Liver (tissue), 9 donors: ENCODE measurements around the gene ZAP70. TPM values are rescaled to one million over a fixed set of nuclear protein-coding genes. Genes with fewer than 3 reads are reported as not detected.

Source experiments
- DNase-seq: peaks from one replicate; pipeline ENCODE4 v3.0.0-alpha.2; 2017; ENCODE audit warnings: low spot score
- H3K27ac ChIP-seq, 2 donors: one replicate each; pipeline ENCODE4 v1.7.0; 2013; ENCODE audit warnings: inconsistent platforms in 2 of 2, low read length in 2 of 2, control low read depth in 1 of 2, low read depth in 1 of 2, mild to moderate bottlenecking in 1 of 2
- H3K27me3 ChIP-seq, 4 donors: one replicate each; pipeline versions ENCODE4 v1.6.1 to v1.7.0; 2013; ENCODE audit warnings: low read length in 3 of 4, inconsistent platforms in 1 of 4, mild to moderate bottlenecking in 1 of 4, moderate library complexity in 1 of 4; ENCODE audit not compliant: control insufficient read depth in 4 of 4, insufficient read depth in 4 of 4
- H3K36me3 ChIP-seq, 4 donors: one replicate each; pipeline versions ENCODE4 v1.6.1 to v1.7.0; 2013; ENCODE audit warnings: low read length in 3 of 4, mild to moderate bottlenecking in 3 of 4, low read depth in 1 of 4, moderate library complexity in 1 of 4; ENCODE audit not compliant: control insufficient read depth in 4 of 4, insufficient read depth in 3 of 4
- H3K4me1 ChIP-seq, 4 donors: one replicate each; pipeline versions ENCODE4 v1.6.1 to v1.7.0; 2013; ENCODE audit warnings: low read length in 3 of 4, mild to moderate bottlenecking in 3 of 4, moderate library complexity in 1 of 4; ENCODE audit not compliant: control insufficient read depth in 4 of 4, insufficient read depth in 4 of 4
- H3K4me3 ChIP-seq, 3 donors: one replicate each; pipeline versions ENCODE4 v1.6.1 to v1.7.0; 2013; ENCODE audit warnings: low read length in 3 of 3, control low read depth in 1 of 3, low read depth in 1 of 3, mild to moderate bottlenecking in 1 of 3
- H3K9ac ChIP-seq, 2 donors: one replicate each; pipeline ENCODE4 v1.7.0; 2013; ENCODE audit warnings: low read length in 2 of 2, mild to moderate bottlenecking in 2 of 2, moderate library complexity in 2 of 2, control low read depth in 1 of 2, low read depth in 1 of 2
- H3K9me3 ChIP-seq, 4 donors: one replicate each; pipeline versions ENCODE4 v1.6.1 to v1.7.0; 2013; ENCODE audit warnings: low read length in 3 of 4; ENCODE audit not compliant: control insufficient read depth in 4 of 4
- EGR1 ChIP-seq, 2 donors: IDR thresholded peaks; 2 replicates each; pipeline ENCODE4 v1.6.1; 2016 to 2018; ENCODE audit warnings: antibody characterized with exemption in 2 of 2, low read depth in 2 of 2
- FOXA1 ChIP-seq: IDR thresholded peaks from 2 replicates; pipeline ENCODE4 v1.6.1; 2016; ENCODE audit warnings: antibody characterized with exemption
- FOXA2 ChIP-seq: IDR thresholded peaks from 2 replicates; pipeline ENCODE4 v1.6.1; 2016; ENCODE audit warnings: antibody characterized with exemption
- GABPA ChIP-seq, 2 donors: IDR thresholded peaks in 1 of 2; conservative IDR thresholded peaks in 1 of 2; 2 replicates each; pipeline ENCODE4 v1.6.1; 2016; ENCODE audit warnings: antibody characterized with exemption in 2 of 2, mild to moderate bottlenecking in 1 of 2, moderate library complexity in 1 of 2
- HNF4A ChIP-seq, 2 donors: conservative IDR thresholded peaks; 2 replicates each; pipeline ENCODE4 v1.6.1; 2016; ENCODE audit warnings: antibody characterized with exemption in 2 of 2, mild to moderate bottlenecking in 2 of 2
- HNF4G ChIP-seq: IDR thresholded peaks from 2 replicates; pipeline ENCODE4 v1.6.1; 2016; ENCODE audit warnings: antibody characterized with exemption
- NR2F2 ChIP-seq: IDR thresholded peaks from 2 replicates; pipeline ENCODE4 v1.6.1; 2016; ENCODE audit warnings: antibody characterized with exemption
- RAD21 ChIP-seq, 2 donors: IDR thresholded peaks; 2 replicates each; pipeline ENCODE4 v1.6.1; 2016; ENCODE audit warnings: antibody characterized with exemption in 2 of 2, mild to moderate bottlenecking in 2 of 2
- RXRA ChIP-seq, 2 donors: IDR thresholded peaks; 2 replicates each; pipeline ENCODE4 v1.6.1; 2017 to 2018; ENCODE audit warnings: antibody characterized with exemption in 2 of 2, mild to moderate bottlenecking in 1 of 2
- SP1 ChIP-seq: IDR thresholded peaks from 2 replicates; pipeline ENCODE4 v1.6.1; 2018; ENCODE audit warnings: antibody characterized with exemption, mild to moderate bottlenecking
- TAF1 ChIP-seq: conservative IDR thresholded peaks from 2 replicates; pipeline ENCODE4 v1.6.1; 2016; ENCODE audit warnings: antibody characterized with exemption, mild to moderate bottlenecking
- YY1 ChIP-seq: IDR thresholded peaks from 2 replicates; pipeline ENCODE4 v1.6.1; 2016; ENCODE audit warnings: antibody characterized with exemption, mild to moderate bottlenecking
- WGBS: extraction: QIAGEN DNeasy Blood & Tissue Kit; methylation state at CpG from one replicate; pipeline ENCODE4 v1.1.7; 2013; 5-methylcytosine and 5-hydroxymethylcytosine counted together
- polyA plus RNA-seq, 2 donors: library from polyadenylated mRNA; stranded (reverse) in 1 of 2; unstranded in 1 of 2; fragments of 200-250 nt in 1 of 2; fragments of >200 nt in 1 of 2; fragmentation: Nextera tagmentation in 1 of 2; extraction: Ambion mirVana in 1 of 2; gene quantifications; one replicate each; pipeline versions ENCODE4 v1.2.1 to v1.2.3, GENCODE V29; 2013 to 2015
- total RNA-seq, 2 donors: library from RNA; depleted of rRNA; stranded (reverse); fragments of >200 nt; gene quantifications; one replicate each; pipeline ENCODE4 v1.2.3, GENCODE V29; 2014
- TF ChIP-seq, protein P1 (sequence below): IDR thresholded peaks from 2 replicates; pipeline ENCODE4 v1.6.1; 2016; ENCODE audit warnings: antibody characterized with exemption
- TF ChIP-seq, protein P2 (sequence below): fragments of 150-350 bp; IDR thresholded peaks from 2 replicates; pipeline ENCODE4 v1.5.1; 2017; ENCODE audit warnings: improper control_type of control experiment, low read depth, low read length; ENCODE audit not compliant: missing input control
- TF ChIP-seq, protein P3 (sequence below): IDR thresholded peaks from 2 replicates; pipeline ENCODE4 v1.6.1; 2016; ENCODE audit warnings: antibody characterized with exemption
- TF ChIP-seq, protein P4 (sequence below): IDR thresholded peaks from 2 replicates; pipeline ENCODE4 v1.6.1; 2016; ENCODE audit warnings: antibody characterized with exemption
- donor health status: healthy.
- donor health status: healthy.
- donor health status: healthy.
- donor health status: healthy.
- donor health status: healthy.

ZAP70 gene
- total and polyA plus RNA-seq, 4 donors: 1.2 to 4.9 (median 1.4) TPM

DNA sequence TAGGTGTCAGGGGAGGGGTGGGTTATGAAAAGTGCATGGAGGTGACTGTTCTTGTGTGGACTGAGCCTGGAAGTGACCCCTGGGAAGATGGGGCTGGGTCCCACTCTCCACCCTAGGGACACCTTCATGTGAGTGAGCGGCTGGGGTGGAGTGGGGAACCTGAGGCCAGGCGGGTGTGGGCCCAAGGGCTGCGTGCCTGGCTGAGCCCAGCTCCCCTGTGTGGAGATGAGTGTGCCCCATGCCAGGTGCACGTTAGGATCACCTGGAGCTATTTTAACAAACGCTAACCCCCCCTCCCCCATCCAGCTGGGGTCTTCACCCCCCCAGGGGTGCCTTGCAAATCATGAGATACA is 26.5 kb downstream of the ZAP70 start:
- no peaks in the 10 kb centered on the region for H3K9me3 ChIP-seq
- H3K27ac ChIP-seq: no peak overlapping the region
- H3K27me3 ChIP-seq: no peaks in the 10 kb centered on the region
- no peak overlapping the region for H3K9ac ChIP-seq
- H3K4me3 ChIP-seq: no peak overlapping the region
- DNase-seq: no peak
- no peaks in the 10 kb centered on the region for H3K36me3 ChIP-seq
- 83% methylated on average over 5 of the region's 5 CpGs for WGBS
- H3K4me1 ChIP-seq: no peaks in the 10 kb centered on the region
- TF ChIP-seq, protein P1, sequence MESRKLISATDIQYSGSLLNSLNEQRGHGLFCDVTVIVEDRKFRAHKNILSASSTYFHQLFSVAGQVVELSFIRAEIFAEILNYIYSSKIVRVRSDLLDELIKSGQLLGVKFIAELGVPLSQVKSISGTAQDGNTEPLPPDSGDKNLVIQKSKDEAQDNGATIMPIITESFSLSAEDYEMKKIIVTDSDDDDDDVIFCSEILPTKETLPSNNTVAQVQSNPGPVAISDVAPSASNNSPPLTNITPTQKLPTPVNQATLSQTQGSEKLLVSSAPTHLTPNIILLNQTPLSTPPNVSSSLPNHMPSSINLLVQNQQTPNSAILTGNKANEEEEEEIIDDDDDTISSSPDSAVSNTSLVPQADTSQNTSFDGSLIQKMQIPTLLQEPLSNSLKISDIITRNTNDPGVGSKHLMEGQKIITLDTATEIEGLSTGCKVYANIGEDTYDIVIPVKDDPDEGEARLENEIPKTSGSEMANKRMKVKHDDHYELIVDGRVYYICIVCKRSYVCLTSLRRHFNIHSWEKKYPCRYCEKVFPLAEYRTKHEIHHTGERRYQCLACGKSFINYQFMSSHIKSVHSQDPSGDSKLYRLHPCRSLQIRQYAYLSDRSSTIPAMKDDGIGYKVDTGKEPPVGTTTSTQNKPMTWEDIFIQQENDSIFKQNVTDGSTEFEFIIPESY: no peak
- no peak for TF ChIP-seq NR2F2
- no peak for TF ChIP-seq GABPA (IDR thresholded peaks at IDR 0.05 in 1 of 2, conservative IDR thresholded peaks at IDR 0.05 in 1 of 2)
- TF ChIP-seq FOXA2: no peak
- TF ChIP-seq SP1: no peak
- TF ChIP-seq, protein P2, sequence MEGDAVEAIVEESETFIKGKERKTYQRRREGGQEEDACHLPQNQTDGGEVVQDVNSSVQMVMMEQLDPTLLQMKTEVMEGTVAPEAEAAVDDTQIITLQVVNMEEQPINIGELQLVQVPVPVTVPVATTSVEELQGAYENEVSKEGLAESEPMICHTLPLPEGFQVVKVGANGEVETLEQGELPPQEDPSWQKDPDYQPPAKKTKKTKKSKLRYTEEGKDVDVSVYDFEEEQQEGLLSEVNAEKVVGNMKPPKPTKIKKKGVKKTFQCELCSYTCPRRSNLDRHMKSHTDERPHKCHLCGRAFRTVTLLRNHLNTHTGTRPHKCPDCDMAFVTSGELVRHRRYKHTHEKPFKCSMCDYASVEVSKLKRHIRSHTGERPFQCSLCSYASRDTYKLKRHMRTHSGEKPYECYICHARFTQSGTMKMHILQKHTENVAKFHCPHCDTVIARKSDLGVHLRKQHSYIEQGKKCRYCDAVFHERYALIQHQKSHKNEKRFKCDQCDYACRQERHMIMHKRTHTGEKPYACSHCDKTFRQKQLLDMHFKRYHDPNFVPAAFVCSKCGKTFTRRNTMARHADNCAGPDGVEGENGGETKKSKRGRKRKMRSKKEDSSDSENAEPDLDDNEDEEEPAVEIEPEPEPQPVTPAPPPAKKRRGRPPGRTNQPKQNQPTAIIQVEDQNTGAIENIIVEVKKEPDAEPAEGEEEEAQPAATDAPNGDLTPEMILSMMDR: no peak
- TF ChIP-seq HNF4G: no peak
- no peak for TF ChIP-seq FOXA1
- TF ChIP-seq HNF4A (conservative IDR thresholded peaks at IDR 0.05): no peak

DNA sequence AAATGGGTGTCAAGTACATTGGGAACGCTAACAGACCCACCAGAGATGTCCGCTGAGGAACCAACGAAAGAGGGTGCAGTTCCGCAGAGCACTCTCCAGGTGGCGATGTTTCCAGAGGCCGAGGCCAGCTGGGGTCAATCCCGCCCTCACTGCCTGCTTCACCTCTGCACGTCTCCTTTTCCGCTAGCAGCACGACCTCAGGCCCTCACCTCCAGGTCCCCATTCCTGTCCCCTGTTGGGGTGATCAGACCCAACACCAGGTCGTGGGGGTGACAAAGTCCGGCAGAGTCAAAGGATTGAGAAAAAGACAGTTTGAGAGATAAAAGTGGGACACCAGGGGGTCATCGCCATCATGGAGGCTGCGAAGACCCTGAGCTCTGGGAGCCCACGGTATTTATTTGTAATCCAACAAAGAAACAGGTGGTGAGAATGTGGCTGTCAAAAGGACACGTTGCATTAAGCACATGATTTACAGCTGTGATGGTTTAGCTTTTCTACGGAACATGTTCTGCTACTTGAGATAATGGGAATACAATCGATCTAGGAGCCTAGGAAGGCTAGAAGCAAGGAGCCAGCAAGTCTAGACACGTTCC is 27.3 kb downstream of the ZAP70 start:
- no peaks in the 10 kb centered on the region for H3K27me3 ChIP-seq
- 38% methylated on average over 19 of the region's 19 CpGs for WGBS
- H3K27ac ChIP-seq: no peak overlapping the region
- no peak overlapping the region for H3K4me3 ChIP-seq
- TF ChIP-seq RXRA (IDR thresholded peaks at IDR 0.05): peak in 1 of 2 donors; percentile 64
- TF ChIP-seq, protein P2: peak; percentile 61
- TF ChIP-seq EGR1 (IDR thresholded peaks at IDR 0.05; ENCODE audit: low read depth in 2 of 2): no peak
- TF ChIP-seq, protein P1: no peak
- no peak for TF ChIP-seq HNF4A (conservative IDR thresholded peaks at IDR 0.05)
- TF ChIP-seq TAF1: no peak
- TF ChIP-seq YY1: no peak
- TF ChIP-seq FOXA1: no peak
- TF ChIP-seq, protein P3, sequence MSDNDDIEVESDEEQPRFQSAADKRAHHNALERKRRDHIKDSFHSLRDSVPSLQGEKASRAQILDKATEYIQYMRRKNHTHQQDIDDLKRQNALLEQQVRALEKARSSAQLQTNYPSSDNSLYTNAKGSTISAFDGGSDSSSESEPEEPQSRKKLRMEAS: no peak
- TF ChIP-seq FOXA2: no peak
- no peak for TF ChIP-seq GABPA (IDR thresholded peaks at IDR 0.05 in 1 of 2, conservative IDR thresholded peaks at IDR 0.05 in 1 of 2)
- no peak for TF ChIP-seq HNF4G
- TF ChIP-seq, protein P4, sequence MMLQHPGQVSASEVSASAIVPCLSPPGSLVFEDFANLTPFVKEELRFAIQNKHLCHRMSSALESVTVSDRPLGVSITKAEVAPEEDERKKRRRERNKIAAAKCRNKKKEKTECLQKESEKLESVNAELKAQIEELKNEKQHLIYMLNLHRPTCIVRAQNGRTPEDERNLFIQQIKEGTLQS: no peak
- TF ChIP-seq RAD21 (IDR thresholded peaks at IDR 0.05): peak in 1 of 2 donors; percentile 73
- no peak for TF ChIP-seq SP1
- TF ChIP-seq NR2F2: no peak
- no peaks in the 10 kb centered on the region for H3K9me3 ChIP-seq
- H3K36me3 ChIP-seq: no peaks in the 10 kb centered on the region
- peak; percentile 53 for DNase-seq
- H3K4me1 ChIP-seq: no peaks in the 10 kb centered on the region
- no peak overlapping the region for H3K9ac ChIP-seq
